OCI-LY7 (cell line): ENCODE data around the gene AMOTL1. TPM values are rescaled to one million over a fixed set of nuclear protein-coding genes. Genes with fewer than 3 reads are reported as not detected.

Source experiments
- BruUV-seq: library from RNA; stranded (reverse); fragments of 400-500 nt; replicated peaks from 2 replicates; lab custom pipeline; 2021; lab: Mats Ljungman, UMichigan
- CTCF ChIA-PET: fragments of 300-600 bp; sonication (Branson Sonifier 250); formaldehyde crosslinking; loops from one replicate; lab custom pipeline; 2022; ENCODE audit warnings: antibody characterized with exemption; ENCODE audit not compliant: unreplicated experiment; lab: Charles Lee
- POLR2A ChIA-PET: fragments of 300-600 bp; sonication (Branson Sonifier 250); formaldehyde crosslinking; loops from one replicate; lab custom pipeline; 2022; ENCODE audit warnings: antibody characterized with exemption; lab: Charles Lee
- DNase-seq: peaks from one replicate; pipeline ENCODE4 v3.0.0-alpha.2; 2015; ENCODE audit warnings: low spot score
- H2AFZ ChIP-seq: fragments of 200-600 bp; sonication (generic), shearing (Covaris generic); 2 replicates; pipeline ENCODE4 v1.6.1; 2014; ENCODE audit warnings: mild to moderate bottlenecking, antibody characterized with exemption, low read length, moderate library complexity
- H3K27ac ChIP-seq: fragments of 200-600 bp; sonication (generic); 2 replicates; pipeline ENCODE4 v1.5.1; 2014; ENCODE audit warnings: mixed run types, low read depth, mild to moderate bottlenecking, moderate library complexity, low read length, inconsistent platforms; ENCODE audit not compliant: poor library complexity, severe bottlenecking
- H3K36me3 ChIP-seq: fragments of 200-600 bp; sonication (generic); 2 replicates; pipeline ENCODE4 v1.6.1; 2014; ENCODE audit warnings: mild to moderate bottlenecking, antibody characterized with exemption, low read length, moderate library complexity, mixed read lengths; ENCODE audit not compliant: insufficient read depth
- H3K4me1 ChIP-seq: fragments of 200-600 bp; sonication (generic); 2 replicates; pipeline ENCODE4 v1.5.1; 2014; ENCODE audit warnings: mild to moderate bottlenecking, low read length; ENCODE audit not compliant: insufficient read depth, poor library complexity, severe bottlenecking
- H3K4me2 ChIP-seq: fragments of 200-600 bp; sonication (generic); 2 replicates; pipeline ENCODE4 v1.6.1; 2014; ENCODE audit warnings: mild to moderate bottlenecking, low read length
- H3K4me3 ChIP-seq: fragments of 200-600 bp; sonication (generic); 2 replicates; pipeline ENCODE4 v1.5.1; 2014; ENCODE audit warnings: mild to moderate bottlenecking, low read depth, low read length; ENCODE audit not compliant: poor library complexity, severe bottlenecking
- H3K79me2 ChIP-seq: fragments of 200-600 bp; sonication (generic); 2 replicates; pipeline ENCODE4 v1.6.1; 2016; ENCODE audit warnings: low read depth, mild to moderate bottlenecking, low read length, moderate library complexity, mixed read lengths; ENCODE audit not compliant: insufficient read depth
- H3K9me2 ChIP-seq: fragments of 200-600 bp; sonication (generic); 2 replicates; pipeline ENCODE4 v1.6.1; 2016; ENCODE audit warnings: mild to moderate bottlenecking, low read length, mixed read lengths; ENCODE audit not compliant: insufficient read depth
- H3K9me3 ChIP-seq: fragments of 200-600 bp; sonication (generic); 2 replicates; pipeline ENCODE4 v1.6.1; 2014; ENCODE audit warnings: mild to moderate bottlenecking, mixed run types, low read length, mixed read lengths
- H4K20me1 ChIP-seq: fragments of 200-600 bp; sonication (generic); 2 replicates; pipeline ENCODE4 v1.6.1; 2014; ENCODE audit warnings: mild to moderate bottlenecking, antibody characterized with exemption, low read length, moderate library complexity, mixed read lengths; ENCODE audit not compliant: insufficient read depth
- EZH2phosphoT487 ChIP-seq: fragments of 200-600 bp; sonication (generic); IDR thresholded peaks from 2 replicates; pipeline ENCODE4 v1.6.1; 2018; ENCODE audit warnings: low read depth, borderline replicate concordance, mild to moderate bottlenecking, mixed run types, antibody characterized with exemption, low read length, moderate library complexity, mixed read lengths
- intact Hi-C: fragments of 100-400 bp; cut with micrococcal nuclease; formaldehyde crosslinking; loops from one replicate; pipeline ENCODE4 v1.10.0; 2022; ENCODE audit not compliant: unreplicated experiment
- total RNA-seq, 2 experiments: library from RNA; depleted of rRNA in 1 of 2; stranded (reverse); fragments of >200 nt in 1 of 2; shearing (Covaris generic) in 1 of 2; gene quantifications; 2 replicates each; pipeline ENCODE4 v1.2.3, GENCODE V29; 2014 to 2022
- TF ChIP-seq, protein P1 (sequence below): fragments of 200-600 bp; sonication (generic); conservative IDR thresholded peaks from 2 replicates; pipeline ENCODE4 v1.5.1; 2014; ENCODE audit warnings: mild to moderate bottlenecking, antibody characterized with exemption, low read length, moderate library complexity, mixed read lengths

AMOTL1 gene
- total RNA-seq, 2 experiments from 2014 or later: not detected

DNA sequence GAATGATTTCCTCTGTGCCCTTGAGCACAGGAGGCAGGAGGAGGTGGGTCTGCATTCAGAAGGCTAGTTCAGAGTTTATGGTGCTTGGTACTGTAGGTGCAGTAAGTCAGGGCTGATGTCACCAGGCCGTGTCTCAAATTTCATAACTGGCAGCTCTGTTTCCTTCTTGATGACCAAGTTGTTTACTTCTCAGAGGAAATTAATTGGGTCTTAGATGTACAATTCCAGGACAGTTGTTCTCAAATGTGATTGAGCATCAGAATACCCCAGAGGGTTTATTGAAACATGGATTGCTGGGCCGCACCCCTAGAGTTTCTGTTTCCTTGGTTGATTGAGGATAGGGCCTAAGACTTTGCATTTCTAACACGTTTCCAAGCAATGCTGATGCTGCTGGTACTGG, 6.2 kb downstream of the AMOTL1 start:
- Histone ChIP-seq H2AFZ (no peak overlapping the region), H3K4me1 (no peaks in the 10 kb centered on the region), H4K20me1 (no peaks in the 10 kb centered on the region), H3K9me2 (no peaks in the 10 kb centered on the region), H3K4me3 (no peak overlapping the region), H3K27ac (no peak overlapping the region), H3K9me3 (no peaks in the 10 kb centered on the region), H3K36me3 (no peaks in the 10 kb centered on the region), H3K4me2 (no peak overlapping the region), H3K79me2 (no peaks in the 10 kb centered on the region)
- no peak for TF ChIP-seq EZH2phosphoT487
- TF ChIP-seq, protein P1, sequence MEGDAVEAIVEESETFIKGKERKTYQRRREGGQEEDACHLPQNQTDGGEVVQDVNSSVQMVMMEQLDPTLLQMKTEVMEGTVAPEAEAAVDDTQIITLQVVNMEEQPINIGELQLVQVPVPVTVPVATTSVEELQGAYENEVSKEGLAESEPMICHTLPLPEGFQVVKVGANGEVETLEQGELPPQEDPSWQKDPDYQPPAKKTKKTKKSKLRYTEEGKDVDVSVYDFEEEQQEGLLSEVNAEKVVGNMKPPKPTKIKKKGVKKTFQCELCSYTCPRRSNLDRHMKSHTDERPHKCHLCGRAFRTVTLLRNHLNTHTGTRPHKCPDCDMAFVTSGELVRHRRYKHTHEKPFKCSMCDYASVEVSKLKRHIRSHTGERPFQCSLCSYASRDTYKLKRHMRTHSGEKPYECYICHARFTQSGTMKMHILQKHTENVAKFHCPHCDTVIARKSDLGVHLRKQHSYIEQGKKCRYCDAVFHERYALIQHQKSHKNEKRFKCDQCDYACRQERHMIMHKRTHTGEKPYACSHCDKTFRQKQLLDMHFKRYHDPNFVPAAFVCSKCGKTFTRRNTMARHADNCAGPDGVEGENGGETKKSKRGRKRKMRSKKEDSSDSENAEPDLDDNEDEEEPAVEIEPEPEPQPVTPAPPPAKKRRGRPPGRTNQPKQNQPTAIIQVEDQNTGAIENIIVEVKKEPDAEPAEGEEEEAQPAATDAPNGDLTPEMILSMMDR: no peak
- POLR2A ChIA-PET: no interaction called here
- DNase-seq: no peak
- CTCF ChIA-PET: no interaction called here
- BruUV-seq: no TSS peak
- intact Hi-C loops: no loop called here

DNA sequence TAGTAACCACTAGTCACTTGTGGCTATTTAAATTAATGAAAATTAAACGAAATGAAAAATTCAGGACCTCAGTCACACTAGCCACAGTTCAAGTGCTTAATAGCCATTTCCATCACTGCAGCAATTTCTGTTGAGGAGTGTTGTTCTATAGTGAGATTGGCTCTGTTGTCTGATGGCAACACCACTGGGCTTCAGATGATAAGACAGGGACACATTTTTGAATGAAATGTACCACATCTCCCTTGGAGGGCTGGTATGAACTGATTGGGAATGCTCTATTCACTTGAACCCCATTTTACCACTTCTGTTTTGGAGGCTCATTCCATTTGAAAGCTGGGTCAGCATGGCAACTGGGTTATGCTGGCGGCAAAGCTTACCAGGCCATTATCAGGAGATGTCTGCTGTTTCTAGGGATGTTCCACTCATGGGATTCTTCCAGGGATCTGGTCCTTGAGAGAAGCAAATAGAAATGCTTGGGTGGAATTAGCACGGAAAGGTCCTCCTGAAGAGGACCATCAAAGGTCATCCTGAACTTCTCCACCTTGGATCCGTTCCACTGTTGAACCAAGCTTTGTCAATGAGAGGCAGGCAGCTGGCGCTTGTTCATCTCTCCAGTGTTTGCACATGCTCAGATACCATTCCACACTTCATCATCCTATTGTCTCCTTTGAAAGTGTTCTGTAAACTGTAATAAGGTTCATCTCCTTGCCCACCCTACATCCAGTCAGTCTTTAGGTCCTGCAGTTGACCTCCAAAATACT, 7.6 kb downstream of the AMOTL1 start:
- TF ChIP-seq EZH2phosphoT487: no peak
- TF ChIP-seq, protein P1: no peak
- ChIA-PET POLR2A (interaction anchor here (0.6 kb wide), 1 partner anchor 411 kb away, joined by 3 read pairs; no protein-coding TSS in a partner anchor), CTCF (no interaction called here)
- Histone ChIP-seq H3K9me2 (no peaks in the 10 kb centered on the region), H3K9me3 (no peaks in the 10 kb centered on the region), H3K4me1 (no peaks in the 10 kb centered on the region), H3K4me2 (no peak overlapping the region), H3K79me2 (no peaks in the 10 kb centered on the region), H2AFZ (no peak overlapping the region), H3K27ac (no peak overlapping the region), H4K20me1 (no peaks in the 10 kb centered on the region), H3K4me3 (no peak overlapping the region), H3K36me3 (no peaks in the 10 kb centered on the region)
- DNase-seq: no peak
- BruUV-seq: no TSS peak
- intact Hi-C loops: no loop called here
